Suppressor macrophage treated with lipopolysaccharide for 1 hour (primary cell): ENCODE results near the gene CDC42BPG.
"Not testable (repeated sequence)": the region's sequence is repeated elsewhere in the genome, so short reads cannot be mapped to it uniquely, and the experiment has no call there.

ENCODE experiments used
- DNase-seq, 3 donors: peaks; one replicate each; pipeline ENCODE4 v3.0.0-alpha.2; 2020 to 2022

The CDC42BPG gene

DNA sequence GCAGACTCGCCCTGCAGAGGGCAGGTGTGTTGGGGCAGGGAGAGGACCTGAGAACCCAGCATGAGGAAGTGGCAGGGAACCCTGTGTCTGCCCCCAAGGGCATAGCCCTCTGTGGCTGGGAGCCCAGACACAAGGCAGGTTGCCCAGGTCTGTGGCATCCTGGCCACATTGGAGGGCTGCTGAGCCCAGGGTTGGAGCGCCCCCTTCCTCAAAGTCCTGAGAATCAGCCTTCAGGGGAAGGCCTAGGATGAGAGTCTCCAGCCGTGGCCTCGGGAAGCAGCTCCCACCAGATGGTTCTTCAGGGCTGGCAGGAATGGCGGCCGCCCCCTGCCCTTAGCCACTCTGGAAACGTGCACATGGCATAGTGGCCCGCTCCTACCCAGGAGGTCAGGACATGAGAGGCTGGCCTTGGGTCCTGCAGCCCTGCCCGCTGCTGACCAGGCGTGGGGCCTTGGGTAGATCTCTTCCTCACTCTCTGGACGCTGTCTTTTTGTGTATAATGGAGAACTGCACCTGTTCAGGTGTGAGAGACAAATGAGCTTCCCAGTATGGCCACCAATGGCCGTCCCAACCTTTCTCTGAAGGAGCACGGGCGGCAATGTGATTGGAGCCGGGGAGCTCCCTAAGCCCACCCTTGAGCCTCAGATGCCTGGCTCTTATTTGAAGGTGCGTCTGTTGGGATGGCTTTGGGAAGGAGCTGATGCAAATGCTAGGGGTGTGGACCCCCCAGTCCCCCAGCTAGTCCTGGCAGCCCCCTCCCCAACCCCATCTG is 4.6 kb upstream of the CDC42BPG start:
- peak in 2 of 3 donors; percentile 41 to 47 for DNase-seq

DNA sequence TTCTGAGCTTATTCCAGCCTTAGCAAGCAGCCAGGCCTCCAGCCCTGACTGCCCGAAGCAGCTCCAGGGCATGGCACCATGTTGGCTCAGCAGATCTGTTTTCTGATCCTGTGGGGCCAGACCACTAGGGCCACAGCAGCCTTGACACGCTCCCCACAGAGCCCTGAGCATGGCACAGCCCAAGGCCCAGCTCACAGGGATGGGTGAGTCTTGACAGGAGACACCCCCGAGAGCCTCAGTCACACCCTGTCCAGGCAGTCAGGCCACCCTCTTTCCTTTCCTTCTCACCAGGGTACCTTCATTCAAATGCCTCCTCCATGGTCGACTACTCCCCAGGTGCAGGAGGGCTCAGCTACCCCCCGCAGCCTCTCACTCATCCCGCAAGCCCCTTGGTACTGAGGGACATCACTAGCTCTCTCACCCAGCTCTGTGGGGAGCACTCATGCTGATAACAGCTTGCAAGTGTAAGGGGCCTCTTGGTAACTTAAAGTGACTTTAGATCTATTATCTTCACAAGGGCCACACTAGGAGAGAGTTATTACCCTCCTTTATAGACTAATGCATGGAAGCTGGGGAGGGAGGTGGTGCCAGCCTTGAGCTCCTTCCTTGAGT is 3.9 kb upstream of the CDC42BPG start:
- DNase-seq: peak in 2 of 3 donors; percentile 37 to 40

DNA sequence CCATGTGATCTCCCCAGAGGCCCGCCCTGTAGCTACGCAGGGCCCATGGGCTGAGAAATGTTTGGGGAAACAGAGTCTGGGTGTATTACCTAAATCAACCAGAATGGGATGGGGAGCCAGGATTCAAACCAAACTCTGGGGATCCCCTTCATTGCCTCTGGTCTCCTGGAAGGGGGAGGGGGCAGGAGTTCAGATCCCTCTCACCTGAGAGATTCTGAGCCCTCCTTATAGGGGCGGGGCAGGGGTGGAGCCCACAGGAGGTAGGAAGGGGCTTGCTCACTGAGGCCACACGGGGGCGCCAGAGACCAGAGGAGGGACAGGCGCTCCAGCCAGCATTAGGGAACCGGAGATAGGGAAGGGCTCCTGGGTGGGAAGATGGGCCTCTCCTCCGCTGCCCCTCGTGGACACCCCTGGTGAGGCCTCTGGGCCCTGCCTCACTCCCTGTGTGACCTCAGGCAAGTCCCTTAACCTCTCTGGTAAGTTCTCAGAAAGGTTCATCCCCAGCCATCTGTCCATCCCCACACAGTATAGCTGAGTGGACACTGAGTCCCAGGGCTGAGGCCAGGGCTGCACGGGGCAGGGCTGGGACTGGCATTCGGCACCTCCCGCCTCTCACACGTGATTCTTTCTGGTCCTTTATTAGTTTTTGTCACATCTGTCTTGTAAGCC is 2.7 kb upstream of the CDC42BPG start:
- peak; percentile 95 to 98 (median 96) for DNase-seq

DNA sequence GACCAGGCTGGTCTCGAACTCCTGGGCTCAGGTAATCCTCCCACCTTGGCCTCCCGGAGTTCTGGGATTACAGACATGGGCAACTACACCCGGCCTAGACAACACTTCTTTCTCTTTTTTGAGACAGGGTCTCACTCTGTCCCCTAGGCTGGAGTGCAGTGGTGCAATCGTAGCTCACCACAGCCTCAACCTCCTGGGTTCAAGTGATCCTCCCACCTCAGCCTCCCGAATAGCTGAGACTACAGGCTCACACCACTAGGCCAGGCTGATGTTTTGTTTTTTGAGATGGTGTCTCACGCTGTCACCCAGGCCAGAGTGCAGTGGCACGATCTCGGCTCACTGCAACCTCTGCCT is 1.3 kb upstream of the CDC42BPG start:
- not testable (repeated sequence) for DNase-seq

DNA sequence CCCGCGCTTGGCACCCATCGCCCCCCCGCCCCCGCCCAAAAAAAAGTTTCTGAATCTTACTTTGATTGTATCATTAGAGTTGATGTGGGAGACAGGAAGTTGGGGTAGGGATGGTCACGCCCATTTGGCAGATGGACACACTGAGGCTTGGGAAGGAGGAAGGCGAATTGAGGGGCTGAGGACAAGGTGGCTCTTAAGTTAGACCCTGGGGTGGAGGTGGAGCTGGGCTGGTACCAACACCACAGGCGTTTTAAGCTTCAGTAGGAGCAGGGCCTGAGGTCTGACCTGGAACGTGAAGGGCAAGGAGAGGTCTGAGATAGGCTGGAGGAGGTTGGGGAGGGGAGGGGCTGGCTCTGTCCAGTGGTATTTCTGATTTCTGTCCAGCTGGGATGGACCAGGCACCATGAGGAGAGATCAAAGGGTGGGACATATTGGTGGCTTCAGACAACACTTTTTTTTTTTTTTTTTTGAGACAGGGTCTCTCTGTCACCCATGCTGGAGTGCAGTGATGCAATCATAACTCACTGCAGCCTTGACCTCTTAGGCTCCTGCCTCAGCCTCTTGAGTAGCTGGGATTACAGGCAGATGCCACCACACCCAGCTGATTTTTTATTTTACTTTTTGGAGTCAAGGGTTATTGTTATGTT is 799 bp upstream of the CDC42BPG start:
- peak in 2 of 3 donors; percentile 17 to 36 for DNase-seq

DNA sequence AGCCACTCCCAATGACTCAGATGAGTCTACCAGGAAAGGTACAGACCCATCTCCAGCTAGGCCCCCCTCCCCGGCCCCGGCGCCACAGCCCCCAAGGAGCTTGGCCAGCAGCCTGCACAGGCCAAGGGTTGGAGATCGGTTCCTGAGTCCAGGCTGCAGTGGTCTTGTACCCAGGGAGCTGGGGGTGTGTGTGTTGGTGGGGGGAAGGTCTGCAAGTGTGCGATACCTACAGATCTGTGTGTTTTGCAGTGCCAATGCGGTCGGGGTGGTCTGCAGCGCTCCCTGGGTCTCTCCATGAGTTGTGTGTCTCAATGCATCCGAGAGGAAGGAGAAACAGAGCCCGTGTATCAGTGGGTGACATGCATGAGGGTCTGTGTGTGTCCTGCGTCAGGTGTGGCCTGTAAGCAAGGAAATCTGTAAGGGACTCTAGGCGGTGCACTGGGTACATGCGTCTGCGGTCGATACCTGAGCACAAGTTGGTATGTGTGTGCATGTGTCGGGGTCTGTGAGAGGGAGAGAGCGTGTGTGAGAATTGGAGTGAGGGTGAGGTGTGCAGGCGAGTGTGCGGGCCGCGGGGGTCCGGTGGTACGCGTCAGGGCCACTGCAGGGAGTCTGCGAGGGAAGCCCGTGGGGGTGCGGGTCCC is 645 bp downstream of the CDC42BPG start:
- DNase-seq: no peak

DNA sequence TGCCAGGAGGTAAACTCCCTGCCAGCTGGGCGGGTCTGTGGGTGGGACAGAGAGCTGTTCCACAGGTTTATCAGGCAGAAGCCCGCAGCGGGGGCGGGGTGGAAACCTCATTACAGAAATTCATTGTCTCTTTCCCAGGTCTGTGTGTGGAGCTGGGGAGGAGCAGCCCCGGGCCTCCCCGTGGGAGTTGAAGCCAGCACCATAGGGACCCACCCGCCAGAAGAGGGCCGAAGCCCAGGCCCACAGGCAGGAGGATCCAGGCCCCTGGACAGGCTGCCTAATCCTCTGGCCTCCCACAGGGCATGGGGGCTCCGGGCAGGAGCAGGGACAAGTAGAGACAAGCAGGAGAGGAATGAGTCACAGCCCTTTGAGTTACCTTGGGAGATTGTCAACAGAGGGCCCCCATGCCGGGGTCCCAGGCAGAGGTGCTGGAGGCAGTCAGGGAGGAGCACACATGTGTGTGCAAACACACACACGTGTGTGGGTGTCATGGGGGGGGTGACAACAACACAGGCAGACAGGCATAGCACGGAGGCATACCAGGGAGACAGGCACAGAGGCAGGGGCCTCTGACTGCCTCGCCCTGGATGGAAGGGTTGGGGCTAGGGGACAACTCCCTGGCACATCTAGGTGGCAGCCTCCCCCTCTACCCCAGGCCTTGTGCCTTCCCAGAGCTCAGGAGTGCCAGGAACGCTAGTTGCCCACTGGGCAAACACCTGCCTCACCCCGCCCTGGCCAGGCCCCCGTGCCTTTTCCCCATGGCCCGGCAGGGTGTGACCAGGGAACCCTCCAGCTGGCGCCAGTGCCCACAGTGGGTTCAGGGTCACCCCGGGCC is 1.4 kb downstream of the CDC42BPG start:
- DNase-seq: no peak

DNA sequence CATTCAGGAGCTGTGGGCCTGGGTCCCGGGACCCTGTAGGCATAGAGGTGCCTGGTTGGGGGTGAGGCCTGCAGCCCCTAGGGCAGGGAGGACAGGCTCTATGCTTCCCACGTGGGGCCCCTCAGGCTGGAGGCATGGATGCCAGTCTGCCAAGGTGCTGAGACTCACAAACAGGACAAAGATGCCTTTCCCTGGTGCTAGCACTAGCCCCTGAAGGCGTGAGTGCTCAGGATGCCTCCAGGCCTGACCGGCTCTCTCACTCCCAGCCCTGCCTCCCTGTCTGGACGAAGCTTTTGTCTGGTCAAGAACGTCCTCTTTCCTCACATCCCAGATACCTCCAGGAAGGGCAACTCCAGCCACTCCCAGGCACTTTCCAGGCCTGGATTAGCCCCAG is 2.1 kb downstream of the CDC42BPG start:
- no peak for DNase-seq

DNA sequence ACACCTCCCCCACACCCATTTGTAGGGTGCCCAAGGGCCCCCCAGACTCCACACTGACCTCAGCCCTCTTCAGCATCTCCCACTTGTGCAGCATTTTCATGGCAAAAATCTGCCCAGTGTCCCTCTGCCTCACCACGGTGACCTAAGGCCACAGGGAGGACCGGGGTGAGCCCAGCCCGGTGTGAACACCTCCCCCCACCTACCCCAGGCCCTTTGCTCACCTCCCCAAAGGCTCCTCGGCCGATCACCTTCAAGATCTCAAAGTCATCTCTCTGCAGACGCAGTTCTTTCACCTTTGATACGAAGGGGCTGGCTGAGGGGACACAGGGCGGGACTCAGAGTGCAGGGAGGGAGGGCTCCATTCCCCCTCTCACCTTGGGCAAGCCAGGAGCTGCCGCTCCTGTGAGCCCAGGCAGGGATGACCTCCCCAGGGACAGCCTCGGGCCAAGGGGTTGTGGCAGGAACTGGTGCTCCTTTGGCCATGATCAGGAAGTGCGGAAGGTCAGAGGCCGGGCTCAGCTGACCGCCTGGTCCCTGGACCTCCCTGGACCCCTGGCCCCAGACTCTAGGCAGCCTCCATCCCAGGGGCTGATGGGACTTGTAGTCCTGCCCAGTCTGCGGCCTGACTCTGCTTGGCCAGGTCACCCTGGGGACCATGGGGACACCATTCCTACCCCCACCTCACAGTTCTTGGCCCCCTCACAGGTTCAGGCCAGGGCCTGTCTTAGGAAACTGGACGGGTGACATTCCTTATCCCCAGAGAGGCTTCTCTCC is 2.7 kb downstream of the CDC42BPG start:
- no peak for DNase-seq

DNA sequence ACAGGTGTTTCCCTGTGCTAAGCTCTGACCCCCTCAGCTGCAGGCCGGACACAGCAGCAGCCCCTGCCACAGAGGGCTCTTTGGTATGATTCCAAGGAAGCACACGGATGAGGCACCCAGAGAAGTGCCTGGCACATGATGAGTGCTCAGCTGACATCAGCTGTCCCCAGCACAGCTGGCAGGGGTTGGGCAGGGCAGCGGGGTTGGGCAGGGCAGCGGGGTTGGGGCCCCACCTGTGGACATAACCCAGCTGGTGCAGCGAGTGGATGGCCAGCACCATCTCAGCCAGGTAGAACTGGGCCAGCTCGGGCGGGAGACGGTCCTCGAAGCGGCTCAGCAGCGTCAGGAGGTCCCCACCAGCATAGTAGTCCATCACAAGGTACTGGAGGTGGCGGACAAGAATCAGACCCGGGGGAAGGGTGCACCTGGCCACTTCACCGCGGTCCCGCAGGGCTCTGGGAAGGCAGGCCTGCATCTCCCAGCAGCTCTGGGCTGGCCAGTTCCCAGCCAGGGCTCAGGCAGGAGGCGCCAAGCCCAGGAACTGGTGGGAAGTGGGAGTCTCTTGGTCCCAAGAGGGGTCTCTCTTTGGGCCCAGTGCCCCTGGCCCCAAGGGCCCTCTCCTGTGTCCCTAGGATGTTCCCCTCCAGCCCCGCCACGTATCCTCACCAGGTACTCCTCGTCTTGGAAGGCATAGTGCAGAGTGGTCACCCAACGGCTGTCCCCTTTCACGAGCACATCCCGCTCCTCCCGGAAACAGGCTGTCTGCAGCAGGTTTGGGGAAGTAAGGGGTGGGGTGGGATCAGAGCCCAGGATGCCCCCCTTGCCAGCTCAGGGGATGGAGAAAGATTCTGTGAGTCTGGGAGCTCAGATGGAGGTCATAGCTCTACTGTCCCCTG is 4.3 kb downstream of the CDC42BPG start:
- no peak for DNase-seq

DNA sequence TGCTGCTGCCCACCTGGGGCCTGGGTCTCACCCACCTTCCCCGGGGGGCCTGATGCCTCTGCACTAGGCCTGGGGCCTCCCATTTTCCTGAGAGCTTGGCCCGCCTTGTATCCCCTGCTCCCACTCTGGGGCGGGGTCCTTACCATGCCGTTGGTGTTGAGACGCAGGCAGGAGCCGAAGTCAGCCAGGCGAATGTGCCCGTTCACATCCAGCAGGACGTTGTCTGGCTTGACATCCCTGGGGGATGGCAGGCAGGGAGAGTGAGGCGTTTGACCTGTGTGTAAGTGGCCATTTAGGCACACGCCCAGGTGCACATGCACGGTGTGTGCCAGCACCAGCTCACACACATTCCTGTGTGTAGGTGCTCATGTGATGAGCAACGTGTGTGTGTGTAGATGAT is 5.1 kb downstream of the CDC42BPG start:
- DNase-seq: no peak

DNA sequence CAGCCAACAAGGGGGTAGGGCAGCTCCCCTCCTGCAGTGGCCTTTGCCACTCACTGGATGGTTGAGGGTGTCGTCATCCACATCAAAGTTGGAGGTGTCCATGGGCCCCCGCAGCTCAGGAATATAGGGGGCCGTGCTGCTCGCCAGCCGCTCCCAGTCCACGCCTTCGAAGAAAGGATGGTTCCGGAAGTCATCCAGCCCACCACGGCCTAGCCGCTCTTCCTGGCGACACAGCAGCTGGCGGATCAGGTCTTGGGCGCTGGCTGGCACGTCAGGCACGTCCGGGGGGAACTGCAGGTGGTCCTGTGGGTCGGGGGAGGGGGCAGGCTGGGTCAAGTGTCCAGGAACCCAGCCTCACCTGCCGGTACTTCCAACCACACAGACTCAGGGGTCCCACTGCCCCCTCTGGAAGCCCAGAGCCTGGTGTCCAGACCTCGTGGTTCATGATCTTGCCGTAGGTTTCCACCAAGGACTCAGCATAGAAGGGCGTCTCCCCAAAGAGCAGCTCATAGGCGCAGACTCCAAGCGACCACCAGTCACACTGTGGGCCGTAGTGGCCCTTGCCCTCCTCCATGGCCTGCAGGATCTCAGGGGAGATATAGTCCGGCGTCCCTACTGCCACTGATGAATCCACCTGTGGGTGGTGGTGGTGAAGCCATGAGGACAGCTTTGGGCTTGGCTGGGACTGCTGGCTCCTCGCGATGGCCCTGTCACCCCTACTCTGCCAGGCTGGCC is 5.7 kb downstream of the CDC42BPG start:
- no peak for DNase-seq

DNA sequence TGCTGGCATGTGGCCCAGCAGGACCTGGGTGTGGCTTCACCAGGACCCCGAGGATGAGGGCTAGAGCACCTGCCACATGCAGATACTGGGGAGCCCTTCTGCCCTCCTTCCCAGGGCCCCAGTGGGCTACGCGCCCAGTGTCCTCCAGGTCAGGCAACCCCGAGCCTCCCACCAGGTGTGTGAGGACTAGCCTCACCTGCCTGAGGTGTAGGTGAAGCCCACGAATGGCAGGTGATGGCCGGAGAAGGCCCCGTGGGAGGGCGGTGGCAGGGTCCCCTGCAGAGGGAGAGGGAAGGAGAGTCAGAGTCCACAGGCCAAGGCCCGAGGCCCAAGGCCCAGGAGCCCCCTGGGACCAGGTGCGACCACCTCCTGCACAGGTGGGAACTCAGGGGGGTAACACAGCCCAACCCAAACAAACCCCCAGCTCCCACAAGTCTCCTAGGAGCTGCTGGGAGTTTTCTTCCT is 6.5 kb downstream of the CDC42BPG start:
- DNase-seq: no peak

DNA sequence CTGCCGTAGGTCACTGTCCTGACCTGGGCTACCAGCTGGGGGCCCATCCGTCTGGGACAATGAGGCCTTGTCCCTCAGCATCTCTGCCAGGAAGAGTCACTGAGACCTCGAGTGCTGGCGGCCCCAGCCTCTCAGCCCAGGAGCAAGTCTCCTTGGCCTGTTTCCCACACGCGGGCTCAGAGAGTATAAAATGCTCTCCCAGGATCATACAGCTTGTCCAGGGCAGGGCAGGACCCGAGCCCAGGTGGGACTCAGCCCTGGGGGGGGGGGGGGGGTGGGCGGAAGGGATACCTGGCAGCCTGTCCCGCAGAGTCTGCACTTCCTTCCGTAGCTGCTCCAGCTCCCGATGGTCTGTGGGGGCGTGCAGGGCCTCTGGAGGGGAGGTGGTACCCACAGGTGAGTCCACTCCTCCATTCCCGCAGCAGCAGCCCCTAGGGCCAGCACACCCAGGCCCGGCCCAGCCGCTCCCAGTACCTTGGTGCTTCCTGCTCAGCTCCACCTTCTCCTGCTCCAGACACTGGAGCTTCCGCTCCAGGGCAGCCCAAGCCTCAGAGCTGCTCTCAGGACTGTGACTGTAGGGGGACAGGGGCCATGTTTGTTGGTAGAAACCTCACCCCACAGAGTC is 7.9 kb downstream of the CDC42BPG start:
- no peak for DNase-seq

DNA sequence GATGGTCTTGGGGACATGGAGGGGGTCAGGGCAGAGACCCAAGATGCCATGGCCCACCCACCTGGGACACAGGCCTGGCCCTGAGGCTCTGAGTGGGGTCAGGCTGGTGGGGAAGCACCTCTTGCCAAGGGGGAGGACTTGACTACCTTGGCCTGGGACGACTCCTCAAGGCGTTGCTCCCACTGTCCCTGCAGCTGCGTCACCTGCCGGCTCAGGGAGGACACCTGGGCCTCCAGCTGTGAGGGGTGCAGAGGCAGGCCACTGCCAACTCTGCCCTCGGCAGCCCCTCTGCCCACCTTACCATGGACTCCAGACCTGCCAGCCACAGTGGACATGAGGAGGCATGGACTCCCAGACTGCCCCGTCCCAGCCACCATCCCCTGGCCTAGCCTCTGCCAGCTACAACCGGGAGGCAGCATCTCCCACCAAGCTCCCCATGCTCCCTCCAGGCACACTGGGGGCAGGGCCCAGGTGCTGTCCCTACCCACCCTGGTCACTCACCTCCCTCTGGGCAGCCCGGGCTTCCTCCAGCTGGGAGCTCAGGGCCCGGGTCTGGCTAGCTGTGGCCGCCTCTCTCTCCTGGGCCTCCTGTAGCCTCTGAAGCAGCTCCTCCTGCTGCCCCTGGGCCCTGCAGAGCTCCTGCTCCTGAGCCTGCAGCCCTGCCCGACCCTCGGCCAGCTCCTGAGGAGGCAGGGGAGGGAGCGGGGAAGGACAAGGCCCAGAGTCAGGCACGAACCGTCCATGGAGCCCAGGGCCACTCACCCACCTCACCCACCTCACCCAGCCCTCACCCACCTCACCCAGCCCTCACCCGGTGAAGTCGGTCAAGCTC is 8.6 kb downstream of the CDC42BPG start:
- DNase-seq: no peak

DNA sequence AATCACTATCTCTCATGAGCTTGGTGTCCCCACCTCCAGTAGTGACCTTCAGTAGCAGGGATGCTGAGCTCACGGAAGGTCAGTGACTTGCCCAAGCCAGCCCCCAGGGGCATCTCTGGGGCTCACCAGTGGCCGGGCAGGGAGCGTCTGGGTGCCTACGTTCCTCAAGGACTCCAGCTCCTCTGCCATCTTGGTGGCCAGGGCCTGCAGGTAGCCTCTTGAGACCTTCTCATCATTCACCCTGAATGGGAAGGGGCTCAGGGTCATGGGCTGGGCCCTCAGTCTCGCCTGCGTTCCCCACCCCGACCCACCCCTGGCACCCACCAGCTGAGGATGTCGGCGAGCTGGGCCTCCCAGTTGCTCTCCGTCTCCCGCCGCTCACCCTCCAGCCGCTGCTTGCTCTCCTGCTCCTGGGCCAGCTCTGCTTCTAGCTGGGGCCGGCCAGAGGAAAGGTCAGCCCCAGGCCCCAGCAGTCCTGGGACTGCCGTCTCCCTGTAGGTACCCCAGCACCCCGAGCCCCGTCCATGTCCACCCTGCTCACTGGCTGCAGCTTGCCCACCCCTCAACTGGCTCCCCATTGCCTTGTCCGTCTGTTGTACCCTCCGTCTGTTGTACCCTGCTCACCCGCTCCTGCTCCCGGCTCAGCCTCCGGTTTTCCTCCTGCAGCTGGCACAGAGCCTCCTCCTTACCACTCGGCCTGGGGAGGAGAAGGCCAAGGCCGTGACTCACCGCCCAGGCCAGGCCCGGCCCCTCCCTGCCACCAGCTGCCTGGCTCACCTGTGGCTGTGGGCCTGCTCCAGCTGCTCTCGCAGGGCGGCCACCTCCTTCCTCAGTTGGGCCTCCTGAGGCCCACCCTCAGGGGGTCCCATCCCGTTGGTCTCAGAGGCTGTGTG is 9.5 kb downstream of the CDC42BPG start:
- DNase-seq: no peak
